ENCODE data around the gene KRT80.

KRT80 gene

DNA sequence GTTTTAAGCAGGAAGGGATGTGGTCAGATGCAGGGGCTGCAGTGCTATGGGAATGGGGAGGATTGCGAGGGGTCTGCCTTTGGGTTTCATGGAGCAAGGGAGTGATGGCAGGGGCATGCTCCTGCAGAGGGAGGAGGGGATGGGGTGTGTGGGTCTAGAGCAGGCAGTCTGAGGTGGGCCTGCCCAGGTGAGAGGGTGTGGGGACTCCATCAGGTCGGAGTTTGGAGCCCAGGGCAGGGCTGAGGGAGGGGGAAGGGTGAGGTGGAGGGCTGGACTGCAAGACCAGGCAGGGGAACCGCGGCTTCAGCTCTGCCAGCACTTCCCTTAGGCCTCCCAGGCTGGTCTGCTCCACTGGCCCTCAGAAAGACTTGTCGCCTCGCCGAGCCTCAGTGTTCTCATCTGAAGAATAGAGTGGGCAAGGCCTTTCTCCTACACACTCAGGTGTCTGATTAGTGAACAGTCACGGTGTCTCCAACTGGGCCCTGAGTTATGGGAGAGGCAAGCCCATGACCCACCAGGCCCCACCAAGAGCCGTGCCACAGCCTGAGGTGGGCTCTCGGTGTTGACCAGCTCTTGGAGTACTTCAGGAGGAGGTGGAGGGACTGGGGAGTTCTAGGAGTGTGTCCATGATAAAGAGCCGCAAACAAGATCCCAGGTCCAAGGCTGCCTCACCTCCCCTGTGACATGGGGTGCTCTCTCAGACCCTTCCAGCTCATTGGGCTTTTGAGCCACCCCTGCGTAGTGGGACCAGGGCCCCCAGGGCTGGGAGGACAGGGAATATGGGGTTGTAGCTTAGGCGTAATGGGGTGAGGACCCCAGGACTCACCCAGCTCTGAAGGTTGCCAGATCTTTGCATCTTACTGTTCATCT lies 20.1 kb upstream of the KRT80 start:
- DNase-seq (ENCODE audit: low read depth, low spot score) = no peak

DNA sequence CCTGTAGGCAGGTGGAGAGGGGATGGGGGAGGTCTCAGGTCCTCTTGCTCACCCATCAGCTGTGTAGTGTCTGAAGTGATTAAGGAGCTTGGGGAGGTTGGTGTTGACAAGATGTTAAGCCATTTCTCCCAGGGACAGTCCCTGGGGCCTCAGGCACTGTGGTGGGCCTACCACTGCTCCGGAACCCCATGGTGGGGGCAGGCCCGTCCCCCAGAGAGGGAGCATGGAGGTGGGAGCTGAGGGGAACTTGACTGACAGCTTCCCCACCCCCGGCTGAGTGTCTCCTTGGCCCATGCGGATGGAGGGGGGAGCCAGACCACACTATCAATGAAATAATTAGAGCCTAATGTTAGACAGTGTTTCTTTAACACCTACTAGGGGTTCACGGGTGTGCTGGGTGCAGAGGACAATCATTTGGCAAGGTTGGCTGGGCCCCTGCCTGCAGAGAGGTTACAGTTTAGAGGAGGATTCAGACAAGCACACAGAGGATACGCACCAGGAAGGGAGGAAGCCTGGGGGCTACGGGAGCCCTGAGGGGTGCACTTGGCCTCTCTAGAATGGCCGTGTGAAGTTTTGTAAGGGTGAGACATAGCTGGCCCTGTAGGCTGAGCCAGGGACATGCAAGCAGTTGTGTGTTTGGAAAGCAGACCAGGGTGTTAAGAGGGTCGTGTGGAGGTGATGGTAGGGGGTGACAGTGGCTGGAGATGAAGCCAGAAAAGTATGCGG lies 19.3 kb upstream of the KRT80 start:
- no peak for DNase-seq (ENCODE audit: low read depth, low spot score)

DNA sequence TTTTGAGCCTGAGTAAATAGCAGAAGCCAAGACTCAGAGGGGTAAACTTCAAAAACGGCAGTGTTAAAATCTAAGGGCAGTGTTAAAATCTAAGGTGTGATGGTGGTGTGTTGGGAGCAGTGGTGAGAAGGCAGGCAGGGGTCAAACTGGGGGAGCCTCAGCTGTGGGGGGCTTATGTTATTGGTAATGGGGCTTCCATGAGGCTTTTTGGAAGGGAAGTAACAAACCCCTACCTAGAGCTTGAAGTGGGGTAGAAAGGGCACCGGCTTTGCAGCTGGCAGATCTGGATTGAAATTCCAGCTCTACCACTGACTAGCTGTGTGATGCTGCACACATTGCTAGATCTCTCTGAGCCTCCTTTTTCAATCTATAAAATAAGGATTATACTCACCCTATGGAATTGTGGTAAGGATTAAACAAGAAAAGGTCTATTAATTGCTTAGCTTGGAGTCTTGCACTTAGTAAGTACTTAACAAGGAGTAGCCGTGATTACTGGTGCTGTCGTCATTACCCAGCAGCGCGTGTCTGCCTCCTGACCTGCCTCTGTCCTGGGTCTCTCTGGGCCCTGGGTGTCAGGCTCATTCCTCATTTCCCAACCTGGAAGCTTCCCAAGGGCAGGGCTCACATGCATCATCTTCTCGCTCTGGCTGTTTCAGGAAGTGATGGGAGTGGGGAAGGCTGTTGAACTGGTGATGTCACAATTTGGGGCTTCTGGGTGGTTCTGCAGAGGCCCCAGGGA lies 18.5 kb upstream of the KRT80 start:
- no peak for DNase-seq (ENCODE audit: low read depth, low spot score)

DNA sequence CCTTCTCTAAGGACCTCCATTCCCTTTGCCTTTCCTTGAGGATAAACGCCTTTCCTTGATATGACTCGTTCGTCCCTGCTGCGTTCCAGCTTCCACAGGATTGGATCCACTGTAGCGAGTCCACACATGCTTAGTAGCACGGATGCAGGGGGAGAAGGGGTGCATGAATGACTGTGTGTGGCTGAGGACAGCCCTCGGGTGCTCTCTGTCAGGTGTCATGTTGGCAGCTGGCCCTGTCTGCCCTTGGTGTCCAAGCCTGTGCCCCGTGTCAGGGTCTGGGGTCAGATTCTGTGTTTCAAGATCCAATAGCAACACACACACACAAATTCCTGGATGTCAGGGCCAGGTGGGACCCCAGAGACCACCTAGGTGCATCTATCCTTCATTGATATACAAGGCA lies 17.5 kb upstream of the KRT80 start:
- no peak for DNase-seq (ENCODE audit: low read depth, low spot score)

DNA sequence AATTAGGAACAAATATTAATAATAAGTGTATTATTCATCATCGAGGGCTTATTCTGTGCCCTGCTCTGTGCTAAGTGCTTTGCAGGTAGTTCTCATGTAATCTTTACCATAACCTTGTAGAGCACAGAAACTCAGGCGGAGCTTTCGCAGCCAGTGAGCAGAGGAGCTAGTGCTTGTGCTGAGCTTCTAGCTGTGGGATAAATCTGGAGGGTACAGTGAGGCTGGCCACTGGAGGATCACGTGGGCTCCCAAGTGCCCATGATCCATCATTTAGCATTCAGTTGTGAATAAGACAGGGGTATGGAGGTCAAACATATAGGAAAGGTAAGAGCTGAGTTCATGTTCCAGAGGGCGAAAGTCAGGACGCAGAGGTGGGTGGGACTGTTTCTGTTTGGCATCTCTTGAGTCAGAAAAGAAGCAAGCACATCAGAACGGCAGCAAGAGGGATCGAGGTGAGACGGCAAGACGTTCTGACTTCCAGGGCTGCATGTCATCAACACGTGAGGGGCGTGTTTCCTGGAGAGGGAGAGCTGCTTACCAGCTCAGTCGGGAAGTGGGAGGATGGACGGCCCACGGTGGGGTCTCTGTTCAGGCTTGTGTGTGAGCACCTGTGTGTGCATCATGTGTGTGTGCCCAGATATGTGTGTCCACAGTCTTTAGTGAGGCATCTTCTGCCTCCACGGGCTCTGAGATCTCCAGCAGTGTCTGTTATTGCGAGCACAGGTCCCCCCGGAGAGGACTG lies 16.8 kb upstream of the KRT80 start:
- DNase-seq (ENCODE audit: low read depth, low spot score) = no peak

DNA sequence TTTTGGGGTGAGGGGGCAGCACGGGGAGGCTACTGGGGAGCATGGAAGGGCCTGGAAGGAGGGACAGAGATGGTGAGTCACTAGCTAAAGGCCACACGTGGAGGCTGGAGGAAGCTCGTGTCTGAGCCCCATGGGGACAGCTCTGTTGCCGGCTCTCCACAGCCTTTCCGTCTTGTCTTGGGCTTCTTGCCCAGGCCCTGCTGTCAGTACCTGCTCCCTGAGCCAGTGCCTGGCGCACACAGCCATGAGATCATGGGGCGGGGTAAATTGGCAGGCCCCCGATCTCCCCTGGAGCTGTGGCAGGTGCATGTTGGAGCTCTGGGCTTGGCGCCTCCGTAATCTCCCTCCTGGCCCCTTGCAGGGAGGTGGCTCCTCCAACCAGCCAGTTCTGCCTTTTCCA lies 16.1 kb upstream of the KRT80 start:
- DNase-seq (ENCODE audit: low read depth, low spot score) = no peak

DNA sequence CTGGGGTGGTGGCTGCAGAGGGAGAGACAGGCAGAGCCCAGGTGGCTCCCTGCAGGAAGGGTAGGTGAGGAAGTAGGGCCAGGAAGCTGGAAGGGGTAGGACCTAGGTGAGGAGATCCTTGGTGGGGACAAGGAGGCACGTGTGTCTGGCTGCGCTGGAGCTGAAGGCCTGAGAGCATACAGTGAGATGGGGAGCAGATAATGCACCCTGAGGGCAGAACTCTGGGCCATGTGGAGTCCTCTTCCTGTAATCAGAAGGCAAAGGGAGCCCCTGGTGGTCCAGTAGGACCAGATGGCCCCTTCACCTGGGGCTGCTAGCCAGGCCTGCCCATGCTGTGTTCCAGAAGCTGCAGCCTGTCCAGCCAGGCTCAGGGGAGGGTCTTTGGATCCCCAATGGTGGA lies 15.3 kb upstream of the KRT80 start:
- no peak for DNase-seq (ENCODE audit: low read depth, low spot score)

DNA sequence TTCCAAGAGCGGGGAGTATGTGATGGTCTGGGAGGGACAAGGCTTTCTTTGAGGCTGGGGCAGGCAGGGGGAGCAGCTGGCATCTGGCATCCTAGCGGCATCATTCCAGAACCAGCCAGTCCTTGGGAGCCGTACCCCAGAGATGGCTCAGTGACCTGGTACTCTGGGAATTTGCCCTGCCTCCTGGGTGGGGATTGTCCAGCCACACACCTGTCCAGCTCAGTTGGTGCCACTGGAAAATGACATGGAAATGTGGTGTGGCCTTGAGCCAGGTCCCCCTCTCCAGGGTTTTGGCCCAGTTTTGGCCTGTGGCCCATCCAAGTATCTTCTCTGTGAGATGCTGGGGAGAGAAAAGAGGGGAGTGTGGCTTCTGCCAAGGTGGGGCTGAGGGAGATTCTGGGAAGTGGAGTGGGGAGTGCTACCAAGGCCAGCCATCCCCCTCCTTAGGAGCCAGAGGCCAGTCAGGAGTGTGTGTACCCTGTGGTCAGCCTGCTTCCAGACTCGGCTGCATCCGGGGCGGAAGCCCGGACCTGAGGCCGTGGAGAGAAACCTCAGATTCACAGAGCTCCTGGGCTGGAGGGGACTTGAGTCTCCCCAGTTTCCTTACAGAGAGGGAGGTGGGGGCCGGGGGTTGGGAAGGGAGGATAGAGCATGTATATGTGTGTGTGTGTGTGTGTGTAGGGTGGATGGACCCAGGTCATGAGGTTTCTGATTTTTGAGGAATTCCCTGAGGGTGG lies 14.7 kb upstream of the KRT80 start:
- DNase-seq (ENCODE audit: low read depth, low spot score) = no peak

DNA sequence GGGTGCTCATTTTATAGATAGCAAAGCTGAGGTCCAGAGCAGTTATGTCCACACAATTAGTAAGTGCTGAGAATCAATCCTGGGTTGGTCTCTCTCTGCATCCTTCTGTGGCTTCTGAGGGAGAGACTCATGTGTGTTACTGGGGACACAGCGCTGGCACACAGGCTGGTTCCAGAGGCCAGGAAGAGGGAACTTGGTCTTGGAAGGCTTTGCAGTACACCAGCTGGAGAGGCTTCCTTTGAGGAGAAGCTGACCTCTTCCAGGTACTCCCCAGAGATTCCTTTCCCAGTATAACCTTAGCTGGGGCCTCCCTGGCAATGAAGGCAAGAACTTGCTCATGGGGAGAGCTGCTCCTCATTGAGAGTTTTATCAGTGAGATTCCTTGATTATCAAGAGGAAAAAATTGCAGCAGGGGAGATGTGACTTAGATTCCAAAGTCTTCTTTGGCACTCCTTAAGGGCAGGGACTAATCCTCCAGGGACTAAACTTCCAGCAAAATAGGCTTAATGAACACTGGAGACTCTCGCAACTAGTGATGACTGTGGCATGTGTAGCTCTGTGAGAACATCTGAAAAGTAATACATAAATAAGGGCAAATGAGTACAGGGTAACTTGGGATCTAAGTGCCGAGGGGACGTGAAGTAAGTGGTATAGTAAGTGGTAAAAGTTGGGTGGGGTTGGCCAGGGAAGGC lies 13.9 kb upstream of the KRT80 start:
- DNase-seq (ENCODE audit: low read depth, low spot score) = no peak

DNA sequence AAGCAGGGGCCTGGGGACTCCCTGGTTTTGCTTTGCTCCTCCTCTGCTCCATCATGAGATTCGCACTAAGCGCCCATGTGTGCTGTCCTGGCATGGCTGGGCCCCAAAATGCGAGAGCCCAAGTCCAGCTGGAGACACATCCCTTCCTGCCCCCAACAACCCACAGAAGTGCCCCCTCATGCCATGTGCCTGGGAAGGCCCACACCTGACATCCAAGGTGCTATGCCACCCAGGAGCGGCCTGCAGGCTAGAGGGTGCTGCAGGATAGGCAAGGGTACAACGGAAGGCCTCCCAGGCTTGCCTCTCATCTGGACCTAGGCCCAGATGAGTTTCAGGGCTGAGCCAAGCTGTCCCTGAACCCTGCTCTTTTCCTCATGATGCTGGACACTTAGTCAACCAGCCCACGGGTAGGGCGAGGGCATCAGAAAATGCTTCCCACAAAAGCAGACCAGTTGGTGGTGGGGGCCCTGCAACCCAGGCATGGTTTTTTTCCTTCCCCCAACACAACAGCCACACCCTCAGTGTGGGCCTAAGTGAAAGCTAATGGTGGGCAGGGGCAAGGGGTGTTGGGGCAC lies 13.2 kb upstream of the KRT80 start:
- no peak for DNase-seq (ENCODE audit: low read depth, low spot score)

DNA sequence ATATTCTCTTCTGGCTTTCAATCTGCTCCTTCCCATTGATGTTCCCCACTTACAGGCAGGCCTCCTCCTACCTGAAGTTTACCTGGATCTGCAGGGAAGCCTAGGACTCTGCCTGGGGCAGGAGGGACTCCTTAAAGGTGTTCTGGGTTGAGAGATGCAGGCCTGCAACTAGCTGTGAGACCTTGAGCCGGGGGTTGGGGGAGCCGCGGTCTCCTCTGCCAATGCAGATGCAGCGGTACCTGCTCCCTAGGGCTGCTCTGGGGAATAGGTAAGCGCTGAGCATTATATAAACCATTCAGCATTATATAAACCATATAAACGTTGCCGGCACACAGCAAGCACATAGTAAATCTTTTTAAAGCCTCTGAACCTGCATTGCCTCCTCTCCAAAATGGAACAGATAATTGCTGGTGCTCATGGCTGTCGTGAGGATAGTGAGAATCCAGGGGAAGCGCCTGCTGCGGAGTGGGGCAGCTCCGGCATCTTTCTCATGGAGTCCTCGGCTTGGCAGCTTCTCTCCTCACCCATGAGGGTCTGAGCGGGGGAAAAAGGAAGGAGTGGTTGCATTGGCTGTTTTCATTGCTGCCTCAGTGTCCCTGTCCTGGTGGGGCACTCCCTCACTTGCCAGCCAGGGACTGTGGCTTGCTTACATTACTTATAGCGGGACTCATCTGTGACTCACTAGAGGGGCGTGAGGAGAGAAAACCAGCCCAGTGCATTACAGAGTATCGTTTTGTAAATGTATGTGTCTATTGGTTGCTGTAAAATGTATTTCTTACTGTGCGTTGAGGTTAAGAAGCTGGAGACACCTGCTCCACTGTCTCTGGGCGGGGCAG lies 12.5 kb upstream of the KRT80 start:
- no peak for DNase-seq (ENCODE audit: low read depth, low spot score)

DNA sequence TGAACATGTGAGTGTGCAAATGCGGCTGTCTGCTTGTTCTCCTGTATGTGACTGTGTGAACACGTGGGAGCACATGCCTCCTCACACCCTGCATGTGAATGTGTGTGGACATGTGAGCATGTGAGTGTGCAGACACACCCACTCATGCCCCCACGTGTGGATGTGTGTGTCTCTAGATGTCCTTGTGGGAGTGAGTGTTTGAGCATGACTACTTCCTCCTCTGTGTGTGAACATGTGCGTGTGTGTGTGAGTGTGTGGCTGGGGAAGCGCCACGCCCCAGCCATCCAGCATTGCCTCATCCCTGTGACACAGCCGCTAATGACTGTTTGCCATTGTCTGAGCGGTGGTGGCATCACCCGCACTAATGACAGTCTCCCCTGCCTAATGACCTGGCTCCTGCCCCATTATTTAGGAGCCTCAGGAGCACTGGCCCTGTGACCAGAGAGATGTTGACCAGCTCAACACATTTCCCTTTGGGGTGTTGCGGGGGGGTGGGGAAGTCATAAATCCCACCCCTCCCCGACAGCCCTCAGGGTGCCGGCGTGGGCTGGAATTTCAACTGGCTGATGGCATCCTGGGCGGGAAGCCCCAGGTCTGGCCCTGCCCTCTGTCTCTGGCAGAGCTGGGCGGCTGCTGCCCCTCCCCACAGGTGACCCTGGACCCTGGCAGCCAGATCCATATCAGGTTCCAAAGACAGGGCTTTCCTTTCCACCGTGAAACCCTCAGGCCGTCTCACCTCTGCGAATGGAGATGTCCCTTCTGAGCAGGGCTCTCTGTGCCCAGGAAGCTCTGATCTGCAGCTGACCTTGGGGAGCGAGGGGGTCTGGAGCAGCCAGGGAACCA lies 11.5 kb upstream of the KRT80 start:
- no peak for DNase-seq (ENCODE audit: low read depth, low spot score)

DNA sequence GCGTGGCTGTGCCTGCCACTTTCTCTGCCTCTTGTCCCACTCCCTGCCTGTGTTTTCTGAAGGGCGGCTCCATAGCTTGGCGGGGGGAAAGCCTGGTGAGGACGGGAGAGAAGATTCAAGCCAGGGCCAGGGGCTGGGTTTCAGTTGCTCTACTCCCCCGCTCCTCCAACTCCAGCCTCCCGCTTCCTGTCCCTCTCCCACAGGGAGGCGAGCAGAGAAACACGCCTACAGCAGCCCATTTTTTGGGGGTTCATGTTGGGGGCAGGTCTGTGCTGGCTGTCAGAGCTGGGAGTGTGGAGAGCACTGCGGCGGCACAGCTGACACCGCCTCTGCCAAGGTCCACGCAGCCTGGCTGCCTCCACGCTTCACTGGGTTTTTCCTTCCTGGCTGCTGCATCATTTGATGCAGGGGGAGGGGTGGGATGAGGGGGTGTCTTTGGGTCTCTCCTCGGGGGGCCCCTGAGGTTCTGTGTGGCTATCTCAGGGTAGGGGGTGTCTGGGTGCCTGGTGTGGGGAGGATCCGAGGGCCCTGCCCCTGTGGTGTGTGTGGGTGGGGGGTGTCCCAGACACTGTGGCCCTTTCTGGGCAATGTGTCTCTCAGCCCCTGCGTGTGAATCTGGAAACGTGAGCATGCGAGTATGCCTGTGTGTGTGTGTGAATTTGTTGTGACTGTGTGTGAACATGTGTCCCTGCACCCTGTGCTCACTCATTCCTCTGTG lies 10.7 kb upstream of the KRT80 start:
- DNase-seq (ENCODE audit: low read depth, low spot score) = no peak

DNA sequence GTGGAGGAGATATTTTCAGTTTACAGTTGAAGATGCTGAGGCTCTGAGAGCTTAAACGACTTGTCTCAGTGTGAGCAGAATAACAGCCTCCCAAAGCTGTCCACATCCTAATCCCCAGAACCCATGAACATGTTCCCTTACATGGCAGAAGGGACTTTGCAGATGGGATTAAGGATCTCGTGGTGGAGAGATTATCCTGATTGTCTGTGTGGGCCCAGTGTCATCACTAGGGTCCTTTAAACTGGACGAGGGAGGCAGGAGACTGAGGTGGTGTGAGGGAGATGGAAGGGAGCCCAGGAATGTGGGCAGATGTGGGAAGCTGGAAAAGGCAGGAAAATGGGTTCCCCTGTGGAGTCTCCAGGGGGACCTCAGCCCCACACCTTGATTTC lies 9.6 kb upstream of the KRT80 start:
- DNase-seq (ENCODE audit: low read depth, low spot score) = no peak

DNA sequence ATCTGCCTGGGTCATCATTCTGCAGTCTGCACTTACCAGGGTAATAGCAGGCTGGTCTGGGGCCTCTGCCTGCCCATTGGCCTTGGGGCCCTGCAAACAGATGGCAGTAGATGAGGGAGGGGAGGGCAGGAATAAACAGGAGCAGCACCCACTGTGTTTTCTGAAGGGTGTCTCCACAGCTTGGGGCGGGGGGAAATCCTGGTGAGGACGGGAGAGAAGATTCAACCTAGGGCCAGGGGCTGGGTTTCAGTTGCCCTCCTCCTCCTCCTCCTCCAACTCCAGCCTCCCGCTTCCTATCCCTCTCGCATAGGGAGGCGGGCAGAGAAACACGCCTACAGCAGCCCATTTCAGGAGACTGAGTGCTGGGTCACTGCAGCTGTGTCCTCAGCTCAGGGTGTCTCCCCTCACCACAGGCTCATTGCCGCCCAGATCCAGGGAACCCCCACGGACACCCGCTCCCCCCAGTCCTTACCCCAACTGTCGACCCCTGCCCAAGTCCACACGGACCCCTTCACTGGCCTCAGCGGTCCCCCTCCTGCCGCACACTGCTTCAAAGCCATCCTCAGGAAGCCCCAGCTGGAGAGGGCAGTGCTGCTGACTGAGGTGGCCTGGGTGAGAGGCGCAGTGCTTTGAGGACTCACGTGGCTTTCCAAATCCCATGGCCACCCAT lies 9.1 kb upstream of the KRT80 start:
- DNase-seq (ENCODE audit: low read depth, low spot score) = no peak

DNA sequence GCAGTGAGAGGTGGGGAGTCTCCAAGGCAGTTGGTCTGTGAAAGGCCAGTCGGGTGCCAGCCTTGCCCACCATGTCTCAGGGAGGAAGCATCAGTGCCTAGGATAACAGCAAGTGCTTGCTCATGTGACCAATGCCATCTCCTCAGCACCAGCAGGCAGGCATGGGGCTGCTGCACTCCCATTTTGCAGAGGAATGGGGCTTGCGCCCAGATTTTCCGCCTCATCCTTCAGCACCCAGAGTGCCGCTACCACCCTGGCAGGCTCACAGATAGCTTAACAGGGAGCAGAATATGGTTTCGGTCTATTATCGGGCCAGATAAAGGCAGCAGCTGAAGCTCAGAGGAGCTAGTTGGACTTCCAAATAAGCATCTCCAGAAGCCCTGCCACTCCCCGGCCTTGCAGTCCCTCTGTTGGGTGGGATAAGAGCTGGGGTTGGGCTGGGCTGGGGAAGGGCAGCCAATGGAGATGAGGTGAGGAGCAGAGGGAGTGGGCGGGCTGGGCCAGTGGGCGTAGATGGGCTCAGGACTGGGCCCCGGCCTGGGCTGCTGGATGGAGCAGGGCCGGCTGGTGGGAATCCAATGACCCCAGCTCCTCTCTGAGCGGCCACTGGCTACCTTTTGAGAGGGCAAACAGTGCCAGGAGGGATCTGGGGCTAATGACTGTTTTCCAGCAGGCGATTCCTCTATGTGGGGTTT lies 8.4 kb upstream of the KRT80 start:
- DNase-seq (ENCODE audit: low read depth, low spot score) = no peak

Measured in smooth muscle cell of the brain vasculature (primary cell).